ENCODE measurements around the gene ANKS6. TPM values are rescaled to one million over a fixed set of nuclear protein-coding genes. Genes with fewer than 3 reads are reported as not detected.

ANKS6 gene
- total and polyA plus RNA-seq, 2 experiments from 2014 or later: 36.9 to 59.0 TPM

DNA sequence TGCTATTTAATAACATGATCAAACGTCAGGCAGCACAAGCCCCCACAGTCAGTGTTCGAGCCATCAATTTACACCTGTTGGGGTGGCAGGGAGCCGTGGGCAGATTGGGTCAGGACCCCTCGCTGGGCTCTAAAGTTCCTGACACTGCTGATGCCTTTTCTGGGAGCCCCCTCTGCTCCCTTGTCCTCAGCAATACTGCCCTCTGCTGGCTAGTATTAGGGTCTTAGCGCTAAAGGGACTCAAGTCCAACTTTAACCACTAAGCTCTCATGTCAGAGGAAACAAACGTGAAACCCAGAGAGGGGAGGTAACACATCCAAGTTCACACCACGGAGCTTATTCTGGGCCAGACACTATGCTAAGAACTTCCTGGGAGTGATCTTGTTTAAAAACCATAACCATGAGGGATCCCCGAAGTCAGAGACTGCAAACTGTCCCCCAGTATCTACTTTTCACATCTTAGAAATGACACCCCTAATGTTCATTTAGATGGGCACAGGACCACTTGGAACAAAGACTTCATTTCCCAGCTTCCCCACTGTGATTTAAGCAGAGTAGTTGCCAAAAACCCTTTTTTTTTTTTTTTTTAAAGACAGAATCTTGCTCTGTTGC, 20.4 kb downstream of the ANKS6 start:
- Histone ChIP-seq H3K27ac (ENCODE audit: low read depth) (no peak overlapping the region), H3K4me1 (ENCODE audit: insufficient read depth) (no peaks in the 10 kb centered on the region), H3K4me3 (no peak overlapping the region), H3K9me2 (ENCODE audit: insufficient read depth) (no peaks in the 10 kb centered on the region), H2AFZ (no peak overlapping the region), H4K20me1 (replicated peaks; ENCODE audit: insufficient read depth) (no peaks in the 10 kb centered on the region; the same call in 1 of the 2 replicates), H3K4me2 (no peak overlapping the region), H3F3A (replicated peaks; ENCODE audit: low read depth) (no peaks in the 10 kb centered on the region), H3K27me3 (ENCODE audit: insufficient read depth) (no peaks in the 10 kb centered on the region), H3K36me3 (ENCODE audit: insufficient read depth) (peaks cover 10% of the 10 kb centered on the region), H3K79me2 (replicated peaks; ENCODE audit: insufficient read depth) (0 out of 2 replicates have a peak, but pooled peaks cover 3% of the 10 kb centered on the region)
- Mint-ChIP-seq H3K27ac (no peak overlapping the region), H3K27me3 (ENCODE audit: insufficient read depth, low read depth, poor library complexity) (peaks cover 17% of the 10 kb centered on the region), H3K4me1 (no peaks in the 10 kb centered on the region; the same call in 2 of the 3 replicates), H3K4me3 (no peak overlapping the region), H3K9me3 (no peaks in the 10 kb centered on the region), H3K36me3 (ENCODE audit: low read depth) (peaks cover 54% of the 10 kb centered on the region)
- peak; percentile 90 for ATAC-seq
- TF ChIP-seq CTCF (conservative IDR thresholded peaks at IDR 0.05; ENCODE audit: low read depth in 2 of 2) (peak; percentile 79 to 89), EZH2phosphoT487 (IDR thresholded peaks at IDR 0.05; ENCODE audit: unreplicated experiment) (no peak)
- DNase-seq (ENCODE audit: low spot score): peak; percentile 96

DNA sequence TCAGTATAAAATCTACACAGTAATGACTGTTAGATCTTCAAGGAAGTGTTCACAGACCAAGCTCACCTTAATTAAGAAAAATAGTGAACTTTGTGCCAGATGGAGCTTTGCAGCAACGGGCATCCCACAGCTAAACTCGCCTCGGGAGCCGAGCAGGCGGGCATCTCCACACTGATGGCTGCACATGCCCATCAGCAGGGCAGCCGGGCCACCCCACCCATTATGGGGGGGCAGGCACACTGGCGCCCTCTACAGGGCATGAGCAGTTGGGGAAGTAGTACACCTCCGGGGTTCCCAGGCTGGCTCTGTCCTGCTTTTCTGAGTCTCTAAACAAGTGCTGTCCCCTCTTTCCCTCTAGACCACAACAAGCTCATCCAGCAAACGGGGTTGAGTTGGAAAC, 21.6 kb downstream of the ANKS6 start:
- no peaks in the 10 kb centered on the region for H3K9me3 Mint-ChIP-seq
- H3K27ac Mint-ChIP-seq: no peak overlapping the region
- no peak overlapping the region for H2AFZ ChIP-seq
- DNase-seq (ENCODE audit: low spot score) (peak; percentile 64), ATAC-seq (peak; percentile 81)
- TF ChIP-seq CTCF (conservative IDR thresholded peaks at IDR 0.05; ENCODE audit: low read depth in 2 of 2) (peak; percentile 65 to 78), NANOG (IDR thresholded peaks at IDR 0.05; ENCODE audit: borderline replicate concordance) (no peak), STAT1 (IDR thresholded peaks at IDR 0.05; ENCODE audit: unreplicated experiment) (no peak)
- H3K36me3 ChIP-seq (ENCODE audit: insufficient read depth): peaks cover 21% of the 10 kb centered on the region
- no peak overlapping the region for H3K27ac ChIP-seq (ENCODE audit: low read depth)
- H3K4me3 ChIP-seq: no peak overlapping the region
- H3K4me3 Mint-ChIP-seq: no peak overlapping the region
- no peaks in the 10 kb centered on the region for H3F3A ChIP-seq (replicated peaks; ENCODE audit: low read depth)
- H3K27me3 Mint-ChIP-seq (ENCODE audit: insufficient read depth, low read depth, poor library complexity): peaks cover 17% of the 10 kb centered on the region
- H3K79me2 ChIP-seq (replicated peaks; ENCODE audit: insufficient read depth): 0 out of 2 replicates have a peak, but pooled peaks cover 3% of the 10 kb centered on the region
- no peak overlapping the region for H3K4me2 ChIP-seq
- peaks cover 66% of the 10 kb centered on the region for H3K36me3 Mint-ChIP-seq (ENCODE audit: low read depth)
- H3K4me1 Mint-ChIP-seq: no peaks in the 10 kb centered on the region; the same call in 2 of the 3 replicates
- no peaks in the 10 kb centered on the region for H3K4me1 ChIP-seq (ENCODE audit: insufficient read depth)
- peaks cover 5% of the 10 kb centered on the region for H4K20me1 ChIP-seq (replicated peaks; ENCODE audit: insufficient read depth)
- no peaks in the 10 kb centered on the region for H3K27me3 ChIP-seq (ENCODE audit: insufficient read depth)
- H3K9me2 ChIP-seq (ENCODE audit: insufficient read depth): no peaks in the 10 kb centered on the region

GRCh38 chr9:98773721-98774120, 22.6 kb downstream of the ANKS6 start:
- no peaks in the 10 kb centered on the region; the same call in 2 of the 3 replicates for H3K4me1 Mint-ChIP-seq
- peaks cover 21% of the 10 kb centered on the region for H3K36me3 ChIP-seq (ENCODE audit: insufficient read depth)
- H3K27me3 ChIP-seq (ENCODE audit: insufficient read depth): no peaks in the 10 kb centered on the region
- TF ChIP-seq NANOG (IDR thresholded peaks at IDR 0.05; ENCODE audit: borderline replicate concordance) (no peak), CTCF (conservative IDR thresholded peaks at IDR 0.05; ENCODE audit: low read depth in 2 of 2) (peak; percentile 19 to 26; a peak in 3 of 4 replicates)
- ATAC-seq: no peak; the same call in 2 of the 3 replicates
- no peaks in the 10 kb centered on the region for H3K9me3 Mint-ChIP-seq
- no peaks in the 10 kb centered on the region for H3K9me2 ChIP-seq (ENCODE audit: insufficient read depth)
- peaks cover 5% of the 10 kb centered on the region for H4K20me1 ChIP-seq (replicated peaks; ENCODE audit: insufficient read depth)
- H3K79me2 ChIP-seq (replicated peaks; ENCODE audit: insufficient read depth): 0 out of 2 replicates have a peak, but pooled peaks cover 3% of the 10 kb centered on the region
- H3K36me3 Mint-ChIP-seq (ENCODE audit: low read depth): peaks cover 71% of the 10 kb centered on the region
- no peak overlapping the region for H3K27ac Mint-ChIP-seq
- no peak overlapping the region for H3K4me3 Mint-ChIP-seq
- H3K4me1 ChIP-seq (ENCODE audit: insufficient read depth): no peaks in the 10 kb centered on the region
- no peak overlapping the region for H3K4me3 ChIP-seq
- no peak overlapping the region for H3K27ac ChIP-seq (ENCODE audit: low read depth)
- no peaks in the 10 kb centered on the region for H3F3A ChIP-seq (replicated peaks; ENCODE audit: low read depth)
- DNase-seq (ENCODE audit: low spot score): no peak
- H3K4me2 ChIP-seq: no peak overlapping the region
- no peak overlapping the region for H2AFZ ChIP-seq
- H3K27me3 Mint-ChIP-seq (ENCODE audit: insufficient read depth, low read depth, poor library complexity): peaks cover 17% of the 10 kb centered on the region
